Hematopoietic multipotent progenitor cell (in vitro differentiated cells): ENCODE results near the gene ZNF600. TPM values are rescaled to one million over a fixed set of nuclear protein-coding genes. Genes with fewer than 3 reads are reported as not detected.

Experiments used
- total RNA-seq: library from RNA; depleted of rRNA; stranded (reverse); fragments of >200 nt; gene quantifications from one replicate; pipeline ENCODE4 v1.2.3, GENCODE V29; 2012

Gene ZNF600
- total RNA-seq, 1 donor, result 7.0 TPM

Other genes with a start within 250 kb of the ZNF600 start
- 13.2 TPM for gene ZNF701, start 216.5 kb downstream of the ZNF600 start, total RNA-seq
- gene ZNF83, start 148.4 kb downstream of the ZNF600 start, total RNA-seq, result 28.8 TPM
- gene ZNF611, start 51.7 kb downstream of the ZNF600 start, total RNA-seq, result 11.6 TPM
- 10.5 TPM for gene ZNF28, start 34.8 kb upstream of the ZNF600 start, total RNA-seq
- gene ZNF468, start 70.8 kb upstream of the ZNF600 start, total RNA-seq, result 16.4 TPM
- 9.4 TPM for gene ZNF320, start 110.8 kb upstream of the ZNF600 start, total RNA-seq
- 7.0 TPM for gene ZNF888, start 136.6 kb upstream of the ZNF600 start, total RNA-seq
- gene ZNF816, start 176.1 kb upstream of the ZNF600 start, total RNA-seq, result 9.2 TPM
- gene ERVV-1, start 227.1 kb upstream of the ZNF600 start, total RNA-seq, result under 0.01 TPM